Measurements from ENCODE around the gene TMEM18.

DNA sequence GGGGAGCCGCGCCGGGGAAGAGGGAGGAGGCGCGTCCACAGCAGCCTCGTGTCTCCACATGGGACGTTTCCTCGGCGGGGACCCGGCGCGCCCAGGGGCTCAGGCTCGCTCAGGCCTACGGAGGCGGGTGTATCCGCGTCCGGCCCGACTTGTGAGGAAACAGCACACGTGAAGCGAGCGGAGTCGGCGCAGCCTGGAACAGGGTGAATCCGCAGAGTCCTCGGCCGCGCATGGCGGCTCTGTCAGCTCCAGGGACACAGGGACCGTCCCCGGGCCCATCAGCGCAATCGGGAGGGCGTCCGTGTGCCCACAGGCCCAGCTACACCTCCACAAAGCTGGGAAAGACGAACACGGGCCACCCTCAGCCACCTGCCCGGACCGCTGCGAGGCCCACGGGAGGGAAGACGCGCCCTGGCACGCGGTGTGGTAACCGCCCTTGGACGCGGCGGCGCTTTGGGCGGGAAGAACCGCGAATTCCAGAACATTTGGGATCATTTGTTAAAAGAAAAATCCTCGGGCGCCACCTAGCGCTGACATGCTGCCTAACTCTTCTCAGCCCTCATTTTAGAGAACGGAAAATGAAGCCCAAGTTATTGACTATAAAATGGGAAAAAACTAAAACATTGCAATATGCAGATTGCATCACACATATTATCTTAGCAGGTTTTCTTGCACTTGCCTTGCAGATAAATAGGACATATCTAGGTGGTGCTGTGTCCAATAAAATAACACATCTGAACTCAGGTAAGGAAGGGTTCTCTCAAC, 40.4 kb downstream of the TMEM18 start:
- TF ChIP-seq POLR2A (IDR thresholded peaks at IDR 0.05; ENCODE audit: low read length) = no peak
- no peak for TF ChIP-seq GATA1 (IDR thresholded peaks at IDR 0.05; ENCODE audit: low read depth, low read length)
